GM19043 (cell line): ENCODE measurements around the gene LRRC72.
A peak's percentile ranks its signal among the peaks of the same experiment; 100 is the strongest.

ENCODE experiments used
- ATAC-seq: cut with Tn5 transposase; IDR thresholded peaks from one replicate; pipeline ENCODE4 v1.9.1; 2021; ENCODE audit warnings: low read depth; ENCODE audit not compliant: unreplicated experiment

LRRC72 gene

GRCh38 chr7:16615228-16615627, 88.6 kb downstream of the LRRC72 start:
- no peak for ATAC-seq

- ATAC-seq = no peak
Observed at GRCh38 chr7:16616122-16616521, 89.5 kb downstream of the LRRC72 start.

- no peak for ATAC-seq
Observed at GRCh38 chr7:16616542-16616941, 89.9 kb downstream of the LRRC72 start.

- peak; percentile 64 for ATAC-seq
Observed at GRCh38 chr7:16619979-16620408, 93.4 kb downstream of the LRRC72 start.

- ATAC-seq = no peak
Observed at GRCh38 chr7:16626388-16626787, 99.8 kb downstream of the LRRC72 start.

GRCh38 chr7:16627236-16627635, 100.6 kb downstream of the LRRC72 start:
- ATAC-seq = no peak

GRCh38 chr7:16630654-16631053, 104.0 kb downstream of the LRRC72 start:
- ATAC-seq = no peak
